ENCODE measurements around the gene MBTPS2. TPM values are rescaled to one million over a fixed set of nuclear protein-coding genes. Genes with fewer than 3 reads are reported as not detected.

The MBTPS2 gene
- total RNA-seq, 1 donor from 2014 or later: 7.9 TPM

Other genes with a start within 250 kb of the MBTPS2 start
- 0.08 TPM for gene KLHL34, start 181.3 kb upstream of the MBTPS2 start, total RNA-seq
- not detected for gene SMPX, start 81.5 kb upstream of the MBTPS2 start, total RNA-seq
- 0.56 TPM for gene YY2, start 16.4 kb downstream of the MBTPS2 start, total RNA-seq
- gene SMS, start 101.1 kb downstream of the MBTPS2 start, total RNA-seq: 29.7 TPM
- gene PHEX, start 192.7 kb downstream of the MBTPS2 start, total RNA-seq: 0.36 TPM

Data from esophagus mucosa (tissue), 1 donor.